HG03460 (cell line): ENCODE measurements around the gene UPK3BL1.
"Not testable (repeated sequence)": the region's sequence is repeated elsewhere in the genome, so short reads cannot be mapped to it uniquely, and the experiment has no call there.

Source experiments
- ATAC-seq: cut with Tn5 transposase; IDR thresholded peaks from one replicate; pipeline ENCODE4 v1.9.1; 2021; ENCODE audit not compliant: unreplicated experiment

Gene UPK3BL1, protein sequence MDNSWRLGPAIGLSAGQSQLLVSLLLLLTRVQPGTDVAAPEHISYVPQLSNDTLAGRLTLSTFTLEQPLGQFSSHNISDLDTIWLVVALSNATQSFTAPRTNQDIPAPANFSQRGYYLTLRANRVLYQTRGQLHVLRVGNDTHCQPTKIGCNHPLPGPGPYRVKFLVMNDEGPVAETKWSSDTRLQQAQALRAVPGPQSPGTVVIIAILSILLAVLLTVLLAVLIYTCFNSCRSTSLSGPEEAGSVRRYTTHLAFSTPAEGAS

DNA sequence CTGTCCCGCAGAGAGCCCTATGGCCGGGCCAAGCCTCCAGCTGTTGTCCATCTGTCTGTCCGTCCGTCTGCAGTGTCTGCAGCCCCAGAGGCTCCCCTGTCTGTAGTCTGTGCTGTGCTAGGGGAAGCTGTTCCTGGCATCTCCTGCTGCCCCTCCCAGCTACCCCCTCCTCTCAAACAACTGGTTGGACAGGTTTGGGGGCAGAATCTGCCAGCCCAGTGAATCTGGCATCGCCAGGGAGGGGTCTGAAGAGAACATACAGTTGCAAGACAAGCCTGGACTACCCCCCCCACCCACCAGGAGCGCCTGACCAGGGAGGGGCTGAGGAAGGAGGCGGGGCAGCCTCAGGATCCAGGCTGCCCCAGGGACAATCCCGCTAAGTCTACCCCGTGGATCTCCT is at the start of gene UPK3BL1:
Gene UPK3BL1 (minus strand): TSS at position 101 of the 400 bp plus-strand sequence. CDS start 50 bp downstream, at position 51.
- not testable (repeated sequence) for ATAC-seq

DNA sequence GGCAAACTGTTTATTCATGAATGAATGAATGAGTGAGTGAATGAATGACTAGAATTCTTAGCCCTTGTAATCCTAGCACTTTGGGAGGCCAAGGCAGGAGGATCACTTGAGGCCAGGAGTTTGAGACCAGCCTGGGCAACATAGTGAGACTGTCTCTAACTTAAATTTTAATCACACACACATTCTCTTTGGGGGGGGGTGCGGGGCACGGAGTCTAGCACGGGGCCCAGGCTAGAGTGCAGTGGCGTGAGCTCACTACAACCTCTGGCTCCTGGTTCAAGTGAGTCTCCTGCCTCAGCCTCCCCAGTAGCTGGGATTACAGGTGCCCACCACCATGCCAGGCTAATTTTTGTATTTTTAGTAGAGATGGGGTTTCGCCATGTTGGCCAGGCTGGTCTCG is 48.0 kb upstream of the UPK3BL1 start:
- ATAC-seq = not testable (repeated sequence)

DNA sequence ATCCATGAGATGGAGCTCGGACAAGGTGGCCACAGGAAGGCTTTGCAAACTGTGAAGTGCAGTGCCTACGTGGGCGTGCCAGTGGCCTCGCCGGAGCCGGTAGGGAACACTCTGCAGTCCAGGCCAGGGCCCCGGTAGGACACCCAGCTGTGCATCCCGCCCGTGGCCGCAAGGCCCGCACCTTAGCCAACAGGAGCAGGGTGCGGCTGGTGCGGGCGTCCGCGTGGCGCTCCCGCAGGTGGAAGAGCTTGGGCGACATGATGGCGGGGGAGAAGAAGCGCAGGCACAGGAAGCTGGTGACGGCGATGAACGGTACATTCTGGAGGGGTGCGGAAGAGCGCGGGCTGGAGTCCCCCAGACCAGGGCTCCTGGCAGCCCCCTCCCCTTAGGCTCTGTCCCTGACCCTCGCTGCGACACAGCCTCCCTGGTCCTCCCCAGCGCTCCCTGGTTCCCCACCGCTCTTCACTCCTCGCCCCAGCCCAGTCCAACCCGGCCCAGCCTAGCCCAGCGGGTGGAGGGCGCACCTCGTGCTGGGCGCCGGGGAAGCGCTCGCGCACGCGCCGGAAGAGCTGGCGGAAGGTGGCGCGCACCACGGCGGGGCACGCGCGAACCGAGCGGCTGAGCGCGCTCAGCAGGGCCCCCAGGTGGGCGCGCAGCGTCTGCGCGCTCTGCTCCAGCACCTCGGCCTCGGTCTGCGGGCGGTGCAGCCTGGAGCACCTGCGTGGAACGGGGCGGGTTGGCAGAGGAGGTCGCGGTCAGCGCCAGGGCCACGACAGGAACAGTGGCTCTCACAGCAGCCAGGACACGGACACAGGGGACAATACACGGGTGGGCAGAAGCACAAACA is 47.1 kb upstream of the UPK3BL1 start:
- ATAC-seq = peak; percentile 57

DNA sequence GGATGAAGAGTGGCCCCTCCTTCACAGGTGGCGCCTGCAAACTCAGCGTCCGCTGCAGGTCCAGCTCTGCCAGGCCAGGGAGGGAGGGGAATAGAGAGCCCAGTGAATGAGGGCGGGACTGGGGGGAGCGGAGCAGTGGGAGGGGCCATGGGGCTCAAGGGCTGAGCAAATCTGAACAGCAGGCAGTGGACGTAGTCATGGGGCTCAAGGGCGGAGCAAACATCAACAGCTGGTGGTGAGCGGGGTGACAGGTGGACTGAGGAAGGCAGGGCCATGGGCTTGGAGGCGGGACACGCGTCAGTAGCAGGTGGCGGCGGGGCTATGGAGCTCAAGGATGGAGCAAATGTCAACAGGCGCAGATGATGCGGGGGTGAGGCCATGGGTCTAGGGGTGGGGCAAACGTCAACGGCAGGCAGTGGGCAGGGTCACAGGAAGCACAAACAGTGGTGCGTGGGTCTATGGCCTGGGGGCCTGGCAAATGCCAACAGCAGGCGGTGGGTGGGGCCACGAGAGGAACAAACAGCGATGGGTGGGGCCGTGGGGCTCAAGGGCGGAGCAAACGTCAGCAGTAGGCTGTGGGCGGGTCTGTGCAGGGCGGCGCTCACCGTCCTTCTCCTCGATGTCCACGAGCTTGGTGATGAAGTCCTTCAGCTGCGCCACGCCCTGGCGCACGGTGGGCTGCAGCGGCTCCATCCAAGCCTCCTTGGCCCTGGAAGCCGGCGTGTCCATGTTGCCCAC is 45.9 kb upstream of the UPK3BL1 start:
- ATAC-seq = peak; percentile 83

DNA sequence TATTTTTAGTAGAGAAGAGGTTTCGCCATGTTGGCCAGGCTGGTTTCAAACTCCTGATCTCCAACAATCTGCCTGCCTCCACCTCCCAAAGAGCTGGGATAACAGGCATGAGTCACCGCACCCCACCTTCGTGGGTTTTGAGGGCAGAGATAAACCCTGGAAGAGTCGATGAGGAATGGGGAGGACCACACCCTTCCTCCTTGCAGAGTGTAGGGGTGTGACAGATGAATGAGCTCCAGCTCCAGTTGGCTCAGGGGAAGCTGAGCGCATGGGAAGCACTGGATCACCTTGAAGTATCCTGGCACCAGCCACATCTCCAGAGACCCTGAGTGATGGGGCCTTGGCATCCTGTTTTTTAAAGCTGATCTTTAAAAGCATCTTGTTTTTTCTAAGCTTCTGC is 40.0 kb upstream of the UPK3BL1 start:
- not testable (repeated sequence) for ATAC-seq

DNA sequence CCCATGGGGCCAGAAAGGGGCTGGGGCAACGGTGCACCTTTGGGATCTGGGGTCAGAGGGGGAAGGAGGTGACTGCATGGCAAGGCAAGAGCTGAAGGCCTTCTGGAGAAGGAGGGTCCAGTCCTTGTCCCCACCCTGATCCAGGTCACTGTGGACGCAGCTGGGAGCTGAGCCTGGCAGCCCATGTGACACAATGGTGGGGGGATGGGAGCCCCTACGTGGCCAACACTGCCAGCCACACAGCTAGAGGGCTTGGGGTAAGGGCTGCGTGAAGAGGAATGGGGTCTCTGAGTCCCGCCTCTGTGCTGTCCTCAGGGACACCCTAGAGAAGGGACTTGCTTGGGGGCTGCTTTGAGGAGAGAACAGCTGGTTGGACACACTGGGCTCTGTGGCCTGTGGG is 38.2 kb upstream of the UPK3BL1 start:
- not testable (repeated sequence) for ATAC-seq

DNA sequence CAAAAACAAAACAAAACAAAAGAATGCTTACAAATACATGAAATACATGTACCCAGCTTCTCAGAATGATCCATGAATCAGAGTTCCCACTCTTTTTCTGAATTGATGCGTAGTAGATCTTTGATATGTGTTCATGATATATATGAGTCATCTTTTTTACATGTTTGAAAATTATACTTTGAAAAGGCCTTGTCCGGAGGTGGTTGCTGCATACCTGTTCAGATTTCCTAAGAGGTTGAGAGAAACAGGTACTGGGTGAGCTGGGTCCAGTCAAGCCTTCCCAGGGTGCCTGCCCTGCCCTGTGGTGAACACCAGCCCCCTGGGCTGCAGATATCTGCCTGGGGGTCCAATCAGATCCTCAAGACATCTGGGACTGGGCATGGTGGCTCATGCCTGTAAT is 33.0 kb upstream of the UPK3BL1 start:
- ATAC-seq = not testable (repeated sequence)

DNA sequence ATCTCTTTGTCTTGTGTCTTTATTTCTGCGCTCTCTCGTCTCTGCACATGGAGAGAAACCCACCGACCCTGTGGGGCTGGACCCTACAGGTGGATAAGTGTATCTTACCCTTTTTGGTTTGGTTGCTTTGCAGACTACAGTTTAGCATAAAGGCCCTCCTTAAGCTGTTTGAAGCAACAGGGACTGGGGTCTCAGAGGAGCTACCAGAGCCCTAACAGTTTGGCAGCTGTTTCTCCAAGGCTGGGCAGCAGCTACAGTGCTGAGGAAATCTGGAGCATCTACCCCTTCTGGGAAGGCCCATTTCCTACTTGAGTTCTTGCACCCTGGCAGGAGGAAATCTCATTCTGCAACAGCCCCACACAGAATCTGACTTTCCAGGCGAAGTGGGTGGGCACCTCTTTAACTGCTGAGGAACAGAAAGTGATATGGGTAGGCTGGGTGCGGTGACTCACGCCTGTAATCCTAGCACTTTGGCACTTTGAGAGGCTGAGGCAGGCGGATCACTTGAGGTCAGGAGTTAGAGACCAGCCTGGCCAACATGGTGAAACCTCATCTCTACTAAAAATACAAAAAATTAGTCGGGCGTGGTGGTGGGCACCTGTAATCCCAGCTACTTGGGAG is 31.0 kb upstream of the UPK3BL1 start:
- ATAC-seq = not testable (repeated sequence)

DNA sequence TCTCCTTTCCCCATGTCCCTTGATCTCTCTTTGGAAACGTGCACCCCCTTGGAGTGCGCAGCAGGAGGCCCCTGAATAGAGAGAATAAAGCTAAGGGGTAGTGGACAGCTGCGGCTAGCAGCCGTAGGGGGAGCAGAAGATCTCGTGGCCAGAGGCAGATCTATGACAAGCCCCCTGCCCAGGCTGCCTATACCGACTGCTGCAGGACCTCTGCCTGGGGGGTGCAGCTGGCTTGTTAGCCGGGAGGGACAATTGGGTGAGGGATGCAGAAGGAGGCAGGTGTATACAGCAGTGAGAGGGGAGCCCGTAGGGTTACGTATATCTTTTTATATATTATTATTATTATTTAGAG is 29.3 kb upstream of the UPK3BL1 start:
- peak; percentile 31 for ATAC-seq

DNA sequence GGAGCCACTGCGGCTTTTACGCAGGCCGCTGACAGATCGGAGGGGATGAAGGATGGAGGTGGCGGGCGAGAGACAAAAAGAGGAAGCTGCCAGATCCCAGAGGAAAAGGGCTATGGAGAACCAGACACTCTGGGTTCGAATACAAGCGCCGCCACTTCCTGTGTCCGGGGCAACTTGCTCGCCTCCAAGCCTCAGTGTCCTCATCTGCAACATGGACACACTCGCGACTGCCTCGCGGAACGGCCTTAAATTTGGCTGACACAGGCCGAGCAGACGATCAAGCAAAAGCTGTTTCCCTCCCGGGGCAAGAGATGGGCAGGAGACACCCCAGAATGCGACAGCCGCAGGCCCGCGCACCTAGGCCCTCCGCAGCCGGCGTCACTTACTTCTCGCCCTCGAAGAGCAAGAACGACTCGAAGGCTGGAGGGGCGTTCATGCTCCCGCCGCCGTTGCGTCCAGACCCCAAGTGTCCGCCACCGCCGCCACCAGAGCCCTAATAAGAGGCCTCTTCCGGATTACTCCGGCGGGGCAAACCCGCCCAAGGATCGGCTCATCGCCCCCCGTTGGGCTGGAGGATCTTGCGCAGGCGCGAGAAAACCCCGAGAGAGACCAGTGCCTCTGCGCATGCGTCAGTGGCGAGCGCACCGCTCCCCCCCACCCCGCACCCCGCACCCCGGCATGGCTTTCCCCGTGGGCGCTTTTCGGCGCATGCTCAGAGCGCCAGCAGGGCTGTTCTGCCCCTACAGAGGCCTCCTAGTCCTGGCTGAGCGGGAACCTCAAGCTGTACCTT is 28.8 kb upstream of the UPK3BL1 start, which contains the start of gene POLR2J2:
Gene POLR2J2 (minus strand): TSS at position 498 of the 790 bp plus-strand sequence. CDS start 62 bp downstream, at position 436.
- ATAC-seq = peak; percentile 72

DNA sequence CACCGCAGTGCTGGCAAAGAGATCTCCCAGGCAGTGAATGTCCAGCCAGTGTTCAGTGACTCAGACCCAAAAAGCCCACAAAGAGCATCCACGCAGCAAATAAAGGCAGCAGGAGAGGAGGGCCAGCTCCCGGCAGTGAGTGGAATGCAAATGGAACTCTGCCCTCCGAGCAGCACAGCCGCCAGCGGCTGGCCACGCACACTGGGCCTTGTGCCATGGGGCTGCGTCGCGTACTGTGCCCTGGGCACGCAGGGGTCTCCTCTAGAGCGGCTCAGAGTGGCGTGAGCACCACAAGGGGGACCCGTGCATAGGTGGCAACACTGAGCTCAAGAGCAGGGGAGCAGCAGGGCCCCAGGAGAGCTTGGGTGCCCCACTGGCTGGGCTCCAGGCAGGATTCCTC is 24.9 kb upstream of the UPK3BL1 start:
- ATAC-seq = not testable (repeated sequence)

DNA sequence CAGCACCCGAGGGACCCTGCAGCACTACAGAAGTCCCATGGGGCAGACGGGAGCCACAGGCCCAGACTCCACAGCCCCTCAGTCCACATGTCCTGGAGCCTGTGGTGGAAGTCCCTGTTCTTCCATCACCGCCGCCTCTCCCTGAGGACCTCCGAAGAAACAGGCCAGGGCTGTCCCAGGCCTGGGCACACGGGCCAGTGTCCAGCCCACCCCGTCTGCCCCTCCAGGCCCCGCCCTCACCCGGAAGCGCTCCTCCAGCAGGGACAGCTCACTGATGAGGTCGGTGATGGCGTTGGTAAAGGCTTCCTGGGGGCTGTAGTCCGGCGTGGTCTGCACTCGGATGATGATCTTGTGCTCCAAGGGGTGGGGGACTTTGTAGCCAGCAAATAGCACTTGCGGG is 24.3 kb upstream of the UPK3BL1 start:
- not testable (repeated sequence) for ATAC-seq

DNA sequence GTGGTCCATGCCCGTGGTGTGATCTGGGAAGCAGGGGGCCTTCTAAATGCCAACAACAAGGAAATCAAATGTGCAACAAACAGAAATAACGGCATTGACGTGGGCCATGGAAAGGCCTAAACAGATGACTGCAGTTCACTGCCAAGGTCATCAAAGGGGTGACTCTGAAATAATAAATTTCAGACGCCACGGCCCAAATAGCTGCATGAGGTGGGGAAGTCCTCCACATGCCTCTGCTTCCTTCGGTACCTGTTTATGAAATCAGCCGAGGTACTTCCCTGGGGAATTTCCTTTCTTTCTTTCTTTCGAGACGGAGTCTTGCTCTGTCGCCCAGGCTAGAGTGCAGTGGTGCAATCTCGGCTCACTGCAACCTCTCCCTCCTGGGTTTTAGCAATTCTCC is 22.2 kb upstream of the UPK3BL1 start:
- not testable (repeated sequence) for ATAC-seq

DNA sequence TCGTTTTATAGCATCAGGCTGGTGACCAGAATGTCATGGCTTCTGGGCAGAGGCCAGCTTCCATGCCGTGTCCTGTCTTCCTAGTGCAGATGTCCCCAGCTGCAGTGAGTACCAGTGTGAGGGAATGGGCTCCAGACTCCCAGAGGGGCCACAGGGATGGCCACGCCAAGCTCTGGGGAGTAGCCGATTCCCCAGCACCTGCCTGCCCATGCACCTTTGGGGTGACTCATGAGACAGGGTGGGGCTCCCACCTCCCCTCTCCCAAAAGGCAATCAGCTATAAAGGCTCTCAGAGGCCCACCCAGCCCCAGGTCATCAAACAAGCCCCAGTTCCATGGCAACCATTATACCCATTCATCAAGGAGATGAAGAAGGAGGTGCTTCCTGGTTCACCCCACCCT is 7.3 kb upstream of the UPK3BL1 start, which contains the start of gene SPDYE2B:
Gene SPDYE2B (plus strand): TSS at position 396 of the 400 bp plus-strand sequence. CDS start 2,030 bp downstream, outside the sequence.
- not testable (repeated sequence) for ATAC-seq

DNA sequence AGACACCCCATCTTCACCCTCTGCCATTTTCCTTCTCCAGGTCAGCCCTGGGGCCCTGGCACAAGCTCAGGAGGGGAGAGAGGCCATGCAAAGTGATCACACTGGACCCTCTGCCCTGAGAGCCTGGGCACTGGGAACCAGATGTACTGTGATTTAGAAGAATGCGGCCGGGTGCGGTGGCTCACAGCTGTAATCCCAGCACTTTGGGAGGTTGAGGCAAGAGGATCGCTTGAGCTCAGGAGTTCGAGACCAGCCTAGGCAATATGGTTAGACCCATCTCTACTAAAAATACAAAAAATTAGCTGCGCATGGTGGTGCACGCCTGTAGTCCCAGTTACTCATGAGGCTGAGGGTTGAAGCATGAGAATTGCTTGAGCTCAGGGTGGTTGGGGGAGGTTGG is 5.2 kb upstream of the UPK3BL1 start:
- not testable (repeated sequence) for ATAC-seq

DNA sequence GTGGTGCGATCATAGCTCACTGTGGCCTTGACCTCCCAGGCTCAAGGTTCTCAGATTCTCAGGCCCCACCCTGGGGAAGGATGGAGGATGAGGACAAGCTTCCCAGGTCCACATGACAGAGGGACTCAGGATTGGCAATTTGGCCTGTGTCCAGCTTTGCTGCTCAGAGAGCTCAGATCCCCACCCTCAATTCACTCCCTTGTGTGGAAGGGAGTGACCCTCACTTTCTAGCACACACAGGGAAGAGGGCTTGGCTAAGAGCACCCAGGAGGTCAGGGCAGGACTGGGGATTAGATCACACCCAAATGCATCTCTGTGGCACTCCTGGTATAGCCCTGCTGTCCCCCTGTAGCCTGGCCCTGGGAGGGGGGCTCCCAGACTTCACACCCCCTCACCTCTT is 813 bp upstream of the UPK3BL1 start:
- ATAC-seq = not testable (repeated sequence)

DNA sequence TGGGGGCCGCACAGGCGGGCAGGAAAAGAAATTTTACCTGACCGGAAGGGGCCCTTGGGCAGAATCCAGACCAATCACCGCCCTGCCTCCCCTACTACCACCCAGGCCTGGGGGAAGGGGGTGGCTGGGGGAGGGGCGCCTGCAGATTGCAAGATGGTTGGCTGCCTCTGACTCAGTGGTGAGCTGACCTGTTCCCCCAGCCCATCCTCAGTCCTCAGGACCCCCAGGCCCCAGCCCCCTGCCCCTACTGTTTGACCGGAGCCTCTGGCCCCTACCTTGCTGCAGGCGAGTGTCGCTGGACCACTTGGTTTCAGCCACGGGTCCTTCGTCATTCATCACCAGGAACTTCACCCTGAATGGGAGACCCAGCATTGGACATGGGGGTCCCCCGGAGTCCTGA is 3.7 kb downstream of the UPK3BL1 start:
- not testable (repeated sequence) for ATAC-seq

DNA sequence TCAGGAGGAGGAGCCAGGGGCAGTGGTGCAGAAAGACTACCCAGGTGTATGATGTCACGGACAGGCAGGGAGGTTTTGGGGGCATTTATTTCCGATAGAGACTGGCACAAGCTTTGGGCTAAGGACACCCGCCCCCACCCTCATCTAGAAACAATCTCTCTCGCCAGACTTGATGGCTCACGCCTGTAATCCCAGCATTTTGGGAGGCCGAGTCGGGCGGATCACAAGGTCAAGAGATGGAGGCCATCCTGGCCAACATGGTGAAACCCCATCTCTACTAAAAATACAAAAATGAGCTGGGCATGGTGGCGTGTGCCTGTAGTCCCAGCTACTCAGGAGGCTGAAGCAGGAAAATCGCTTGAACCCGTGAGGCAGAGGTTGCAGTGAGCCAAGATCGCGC is 5.6 kb downstream of the UPK3BL1 start:
- not testable (repeated sequence) for ATAC-seq

DNA sequence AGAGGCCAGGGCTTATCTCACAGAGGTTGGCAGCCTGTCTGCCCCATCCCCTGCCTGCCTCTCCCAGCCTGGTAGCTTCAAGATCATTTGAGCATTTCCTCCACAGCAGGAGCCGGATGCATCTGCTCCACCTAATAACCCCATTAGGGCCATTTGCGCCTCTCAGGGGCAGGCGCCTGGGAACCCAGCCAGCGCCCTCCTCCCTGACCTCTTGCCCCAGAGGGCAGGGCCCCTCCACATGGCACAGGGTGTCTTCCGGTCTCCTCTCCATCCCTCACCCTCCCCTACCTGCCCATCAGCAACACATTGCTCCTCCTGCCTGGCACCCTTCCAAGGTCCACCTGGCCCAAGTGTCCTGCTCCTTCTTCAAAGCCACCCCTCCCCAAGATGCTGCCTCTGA is 7.2 kb downstream of the UPK3BL1 start:
- not testable (repeated sequence) for ATAC-seq

DNA sequence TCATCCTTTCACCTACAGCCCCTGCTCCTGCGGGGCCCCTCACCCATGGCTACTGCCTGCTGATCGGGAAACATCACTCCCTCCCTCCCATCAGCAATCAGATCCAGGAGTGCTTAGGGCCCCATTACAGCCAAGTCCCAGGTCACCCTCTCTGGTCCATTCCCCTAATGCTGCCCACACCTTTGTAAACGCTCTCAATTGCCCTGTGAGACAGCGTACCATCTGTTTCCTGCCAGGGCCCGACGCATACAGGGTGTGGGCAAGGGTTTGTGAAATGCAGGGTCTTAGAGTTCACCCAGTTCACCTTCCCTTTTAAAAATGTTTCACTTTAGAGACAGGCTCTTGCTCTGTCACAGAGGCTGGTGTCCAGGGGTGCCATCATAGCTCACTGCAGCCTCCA is 8.3 kb downstream of the UPK3BL1 start:
- ATAC-seq = not testable (repeated sequence)
